AG04449 (cell line): ENCODE results near the gene S100A10.

ENCODE experiments used
- CTCF ChIA-PET: fragments of 350-600 bp; formaldehyde crosslinking; extraction: SDS; loops from one replicate; lab custom pipeline; 2021; ENCODE audit warnings: antibody characterized with exemption; lab: Yijun Ruan, JAX
- POLR2A ChIA-PET: fragments of 400-600, 350-600 bp; formaldehyde crosslinking; extraction: SDS; loops from one replicate; lab custom pipeline; 2020; ENCODE audit warnings: antibody characterized with exemption, inconsistent platforms; lab: Yijun Ruan, JAX
- DNase-seq: peaks from one replicate; pipeline ENCODE4 v3.0.0-alpha.2; 2010; ENCODE audit warnings: low read depth, low spot score
- H3K4me3 ChIP-seq: 2 replicates; pipeline ENCODE4 v1.5.1; 2011; ENCODE audit warnings: low read depth, mild to moderate bottlenecking, control low read depth, low read length
- TF ChIP-seq, protein P1 (sequence below): IDR thresholded peaks from one replicate; pipeline ENCODE4 v1.5.1; 2011; ENCODE audit warnings: mild to moderate bottlenecking, moderate library complexity, low read length, control low read depth, inconsistent platforms; ENCODE audit not compliant: insufficient read depth; ENCODE audit errors: missing control alignments

Gene S100A10

DNA sequence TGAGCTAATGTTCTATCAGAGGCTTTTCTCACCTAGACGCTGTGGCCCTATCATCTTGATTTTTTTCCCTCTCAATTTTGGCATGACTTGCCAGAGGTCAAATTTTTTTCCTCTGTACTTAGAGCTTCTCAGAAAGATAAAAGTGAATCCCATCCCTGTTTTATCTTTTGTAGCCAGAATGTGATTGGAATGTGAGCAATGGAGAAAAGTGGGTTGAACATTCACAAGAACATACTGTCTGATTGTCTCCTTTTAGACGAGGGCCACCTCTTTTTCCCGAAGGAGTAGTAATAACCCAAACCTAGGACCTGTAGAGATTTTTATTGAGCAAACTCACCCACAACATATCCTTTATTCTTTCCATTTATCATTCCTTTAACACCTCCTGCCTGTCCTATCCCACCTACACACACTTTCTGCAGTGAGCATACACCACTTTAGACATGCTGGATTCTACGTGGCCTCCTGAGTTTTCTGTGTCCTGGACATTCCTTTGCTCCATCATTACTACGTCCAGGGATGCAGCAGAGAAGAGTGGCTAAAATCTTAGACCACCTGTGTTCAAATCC is 15.9 kb downstream of the S100A10 start:
- TF ChIP-seq, protein P1, sequence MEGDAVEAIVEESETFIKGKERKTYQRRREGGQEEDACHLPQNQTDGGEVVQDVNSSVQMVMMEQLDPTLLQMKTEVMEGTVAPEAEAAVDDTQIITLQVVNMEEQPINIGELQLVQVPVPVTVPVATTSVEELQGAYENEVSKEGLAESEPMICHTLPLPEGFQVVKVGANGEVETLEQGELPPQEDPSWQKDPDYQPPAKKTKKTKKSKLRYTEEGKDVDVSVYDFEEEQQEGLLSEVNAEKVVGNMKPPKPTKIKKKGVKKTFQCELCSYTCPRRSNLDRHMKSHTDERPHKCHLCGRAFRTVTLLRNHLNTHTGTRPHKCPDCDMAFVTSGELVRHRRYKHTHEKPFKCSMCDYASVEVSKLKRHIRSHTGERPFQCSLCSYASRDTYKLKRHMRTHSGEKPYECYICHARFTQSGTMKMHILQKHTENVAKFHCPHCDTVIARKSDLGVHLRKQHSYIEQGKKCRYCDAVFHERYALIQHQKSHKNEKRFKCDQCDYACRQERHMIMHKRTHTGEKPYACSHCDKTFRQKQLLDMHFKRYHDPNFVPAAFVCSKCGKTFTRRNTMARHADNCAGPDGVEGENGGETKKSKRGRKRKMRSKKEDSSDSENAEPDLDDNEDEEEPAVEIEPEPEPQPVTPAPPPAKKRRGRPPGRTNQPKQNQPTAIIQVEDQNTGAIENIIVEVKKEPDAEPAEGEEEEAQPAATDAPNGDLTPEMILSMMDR, result no peak
- H3K4me3 ChIP-seq, result no peak overlapping the region
- CTCF ChIA-PET, result interaction anchor here (1.4 to 8.6 kb wide), 6 partner anchors 9 to 40 kb away, joined by 6 to 104 read pairs (median 17); no protein-coding TSS in a partner anchor
- DNase-seq, result no peak
- POLR2A ChIA-PET, result interaction anchor here (1.5 to 1.6 kb wide), 3 partner anchors 10 to 16 kb away, joined by 3 to 10 read pairs (median 4); partner anchors contain the start of gene S100A10

DNA sequence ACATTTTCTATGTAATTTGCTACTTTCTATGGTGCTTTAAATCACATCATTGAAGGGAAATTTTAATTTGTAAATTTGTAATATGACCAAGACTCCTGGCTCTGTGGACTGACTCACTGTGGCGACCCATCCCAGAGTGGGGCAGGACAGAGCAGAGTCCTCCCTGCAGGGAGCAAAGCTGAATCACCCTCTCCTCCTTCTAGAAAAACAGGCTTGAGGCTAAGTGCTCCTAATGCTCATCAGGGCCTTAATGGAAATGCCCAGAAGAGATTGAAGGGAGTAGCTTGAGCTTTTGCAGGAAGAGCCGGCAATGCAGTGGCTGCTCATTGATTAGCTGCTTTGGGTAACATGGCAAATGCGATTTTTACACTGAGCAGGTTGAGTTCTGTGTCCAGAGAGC is 16.8 kb downstream of the S100A10 start:
- POLR2A ChIA-PET, result interaction anchor here (0.9 to 1.6 kb wide), 5 partner anchors 11 to 24 kb away, joined by 3 to 10 read pairs (median 3); partner anchors contain the start of gene S100A10
- TF ChIP-seq, protein P1, result no peak
- no peak for DNase-seq
- CTCF ChIA-PET, result interaction anchor here (1.4 to 8.6 kb wide), 8 partner anchors 9 to 42 kb away, joined by 6 to 104 read pairs (median 10); no protein-coding TSS in a partner anchor
- no peak overlapping the region for H3K4me3 ChIP-seq

DNA sequence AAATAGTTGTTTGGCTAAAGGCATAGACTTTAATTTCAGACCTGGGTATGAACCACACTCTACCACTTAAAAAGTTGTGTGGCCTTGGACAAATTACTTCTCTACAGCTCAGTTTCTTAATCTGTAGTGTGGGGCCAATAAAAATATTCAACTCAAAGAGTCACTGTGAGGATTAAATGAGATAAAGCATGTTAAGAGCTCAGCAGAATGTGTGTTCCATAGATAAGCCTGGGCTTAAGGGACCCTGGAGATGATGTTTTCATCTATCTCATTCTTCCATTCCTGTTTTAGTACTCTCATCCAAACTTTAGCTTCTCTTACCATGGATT is 17.7 kb downstream of the S100A10 start:
- DNase-seq, result no peak
- ChIA-PET CTCF (interaction anchor here (1.2 to 8.6 kb wide), 10 partner anchors 8 to 59 kb away, joined by 3 to 104 read pairs (median 8); no protein-coding TSS in a partner anchor), POLR2A (no interaction called here)
- TF ChIP-seq, protein P1, result no peak
- H3K4me3 ChIP-seq, result no peak overlapping the region

DNA sequence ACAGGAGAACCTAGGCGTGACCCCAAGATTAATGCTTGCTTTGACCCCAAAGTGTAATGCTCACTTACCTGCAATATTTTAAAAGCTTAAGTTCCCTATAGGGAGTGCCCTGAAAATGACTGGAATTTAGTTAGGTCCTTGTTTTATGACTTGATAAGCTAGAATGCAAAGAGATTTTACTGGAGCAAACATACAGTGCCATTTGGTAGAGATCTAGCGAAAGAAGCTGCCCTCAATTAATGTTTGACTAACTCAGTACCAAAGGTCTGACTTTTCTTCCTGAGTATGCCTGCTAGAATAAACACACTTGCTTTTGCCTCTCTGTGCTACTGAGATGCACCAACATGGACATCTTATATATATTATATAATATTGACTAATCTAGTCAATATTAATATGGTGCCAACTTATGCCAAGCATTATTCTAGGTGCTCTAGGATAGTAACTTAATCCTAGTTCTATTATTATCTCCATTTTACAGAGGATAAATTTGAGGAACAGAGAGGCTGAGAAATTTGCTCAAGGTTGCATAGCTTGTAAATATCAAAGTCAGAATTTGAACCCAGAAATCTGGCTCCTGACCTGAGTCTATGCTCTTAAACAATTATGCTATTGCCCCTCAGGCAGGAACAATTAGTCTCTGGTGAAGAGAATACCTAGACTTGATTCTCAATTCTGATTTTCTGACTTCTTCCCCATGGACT is 18.2 kb downstream of the S100A10 start:
- H3K4me3 ChIP-seq, result no peak overlapping the region
- no peak for DNase-seq
- TF ChIP-seq, protein P1, result no peak
- POLR2A ChIA-PET, result no interaction called here
- CTCF ChIA-PET, result interaction anchor here (1.2 to 8.6 kb wide), 9 partner anchors 8 to 59 kb away, joined by 3 to 104 read pairs (median 8); no protein-coding TSS in a partner anchor

DNA sequence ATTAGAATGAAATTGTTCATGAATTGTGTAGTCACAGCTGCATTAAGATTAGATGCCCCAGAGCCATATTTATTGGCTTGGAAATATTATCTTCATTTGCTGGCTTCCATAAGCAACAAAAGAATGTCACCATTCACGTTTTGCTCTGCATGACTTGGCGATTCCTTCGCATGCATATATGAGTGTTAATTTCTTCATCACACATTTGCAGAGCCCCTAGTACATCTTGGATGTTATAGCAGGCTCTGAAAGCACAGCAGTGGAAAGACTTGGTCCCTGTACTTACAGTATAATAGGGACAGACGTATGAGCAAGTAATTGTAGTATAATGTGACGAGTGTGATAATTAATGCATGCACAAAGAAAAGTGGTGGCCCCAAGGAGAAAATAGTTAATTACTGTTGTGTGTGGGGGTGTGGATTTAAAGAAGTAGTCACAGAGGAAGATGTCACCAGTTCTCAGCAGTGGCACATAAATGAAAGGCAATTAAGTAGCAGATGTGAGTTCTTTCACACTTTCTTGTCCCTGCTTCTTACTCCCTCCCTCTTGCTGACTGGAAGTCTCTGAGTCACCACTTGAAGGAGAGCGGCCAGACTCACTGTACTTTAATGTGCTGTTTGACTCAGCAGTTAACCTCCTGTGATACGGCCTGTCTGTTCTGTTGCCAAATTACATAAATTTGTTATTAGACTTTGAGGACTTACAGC is 21.0 kb downstream of the S100A10 start:
- H3K4me3 ChIP-seq, result no peak overlapping the region
- CTCF ChIA-PET, result interaction anchor here (0.9 to 10.4 kb wide), 7 partner anchors 7 to 38 kb away, joined by 3 to 370 read pairs (median 3); partner anchors contain the start of gene S100A10
- POLR2A ChIA-PET, result interaction anchor here (0.6 to 2.3 kb wide), 5 partner anchors 16 to 369 kb away, joined by 3 to 8 read pairs (median 3); no protein-coding TSS in a partner anchor
- DNase-seq, result no peak
- TF ChIP-seq, protein P1, result no peak
